ENCODE measurements around the gene TUNAR. TPM values are rescaled to one million over a fixed set of nuclear protein-coding genes. Genes with fewer than 3 reads are reported as not detected.

Gene TUNAR
- total RNA-seq, 2 experiments from 2014 or later = not detected

- no peaks in the 10 kb centered on the region for H3K4me1 Mint-ChIP-seq (ENCODE audit: low read depth)
- no peaks in the 10 kb centered on the region for H3K9me3 Mint-ChIP-seq (ENCODE audit: insufficient read depth)
- H3K27me3 Mint-ChIP-seq (ENCODE audit: low read depth) = peaks cover 4% of the 10 kb centered on the region
- no peaks in the 10 kb centered on the region for H3K36me3 Mint-ChIP-seq (ENCODE audit: low read depth)
- H3K4me3 Mint-ChIP-seq = no peak overlapping the region
- CTCF ChIA-PET = no interaction called here
- ATAC-seq (no peak), DNase-seq (no peak)
- POLR2A ChIA-PET = no interaction called here
- H3K27ac Mint-ChIP-seq = no peak overlapping the region
These were observed 24.4 kb downstream of the TUNAR start for GRCh38 chr14:95901054-95901453.

DNA sequence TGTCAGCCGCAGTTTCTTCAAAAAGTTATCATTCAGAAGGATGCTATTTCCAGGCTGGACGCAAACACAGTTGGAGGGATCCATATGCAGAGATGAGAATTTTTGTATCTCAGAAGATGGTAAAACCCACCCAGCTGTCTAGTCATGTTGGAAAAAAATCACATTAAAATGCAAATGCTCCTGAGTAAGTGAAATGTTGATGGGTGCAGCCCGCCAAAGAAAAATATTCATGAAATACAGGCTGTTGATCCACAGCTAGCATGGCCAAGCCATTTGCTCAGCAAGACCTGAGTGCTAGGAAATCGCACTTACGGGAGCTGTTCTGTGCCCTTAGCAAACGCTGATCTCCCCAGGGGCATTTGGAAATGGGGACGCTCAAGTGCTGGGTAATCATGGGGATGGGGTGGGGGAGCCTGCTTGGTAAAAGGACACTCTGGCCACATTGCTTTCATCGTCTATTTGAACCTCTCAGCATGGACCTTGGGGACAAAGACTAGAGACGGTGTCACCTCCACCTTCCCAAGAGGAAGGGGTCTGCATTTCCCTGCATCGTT lies 25.7 kb downstream of the TUNAR start:
- no peak for ATAC-seq
- no peaks in the 10 kb centered on the region for H3K36me3 Mint-ChIP-seq (ENCODE audit: low read depth)
- H3K9me3 Mint-ChIP-seq (ENCODE audit: insufficient read depth) = no peaks in the 10 kb centered on the region
- H3K4me1 Mint-ChIP-seq (ENCODE audit: low read depth) = no peaks in the 10 kb centered on the region
- no peak overlapping the region for H3K4me3 Mint-ChIP-seq
- POLR2A ChIA-PET = no interaction called here
- CTCF ChIA-PET = no interaction called here
- no peak overlapping the region for H3K27ac Mint-ChIP-seq
- no peak for DNase-seq
- peaks cover 6% of the 10 kb centered on the region for H3K27me3 Mint-ChIP-seq (ENCODE audit: low read depth)

- peaks cover 6% of the 10 kb centered on the region for H3K27me3 Mint-ChIP-seq (ENCODE audit: low read depth)
- H3K27ac Mint-ChIP-seq = no peak overlapping the region
- no peaks in the 10 kb centered on the region for H3K9me3 Mint-ChIP-seq (ENCODE audit: insufficient read depth)
- no peak for ATAC-seq
- no peaks in the 10 kb centered on the region for H3K4me1 Mint-ChIP-seq (ENCODE audit: low read depth)
- H3K4me3 Mint-ChIP-seq = no peak overlapping the region
- H3K36me3 Mint-ChIP-seq (ENCODE audit: low read depth) = no peaks in the 10 kb centered on the region
- no peak for DNase-seq
- ChIA-PET CTCF (no interaction called here), POLR2A (no interaction called here)
These were observed 26.5 kb downstream of the TUNAR start for GRCh38 chr14:95903165-95903564.

DNA sequence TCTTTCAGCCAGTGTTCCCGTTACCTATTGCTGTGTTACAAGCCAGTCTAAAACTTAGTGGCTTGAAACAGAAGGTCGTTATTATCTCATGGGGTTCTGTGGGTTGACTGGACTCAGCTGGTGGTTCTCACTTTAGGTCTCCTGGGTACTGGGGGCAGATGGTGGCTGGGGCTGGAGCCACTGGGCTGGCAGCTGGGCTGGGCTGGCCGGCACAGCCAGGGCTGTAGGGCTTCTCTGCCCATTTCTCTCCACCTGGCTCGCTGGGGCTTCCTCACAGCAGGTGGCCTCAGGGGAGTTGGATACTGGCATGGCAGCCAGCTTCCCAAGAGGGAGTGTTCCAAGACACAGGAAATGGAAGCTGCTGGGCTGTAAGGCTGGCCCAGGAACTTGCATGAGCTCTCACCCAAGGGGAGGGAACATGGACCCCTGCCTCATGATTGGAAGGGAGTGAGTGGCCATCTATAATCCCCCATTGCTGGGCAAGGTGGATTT lies 27.0 kb downstream of the TUNAR start:
- ATAC-seq (no peak), DNase-seq (no peak)
- Mint-ChIP-seq H3K9me3 (ENCODE audit: insufficient read depth) (no peaks in the 10 kb centered on the region), H3K36me3 (ENCODE audit: low read depth) (no peaks in the 10 kb centered on the region), H3K27ac (no peak overlapping the region), H3K4me3 (no peak overlapping the region), H3K27me3 (ENCODE audit: low read depth) (peaks cover 6% of the 10 kb centered on the region), H3K4me1 (ENCODE audit: low read depth) (no peaks in the 10 kb centered on the region)
- CTCF ChIA-PET = no interaction called here
- POLR2A ChIA-PET = no interaction called here

GRCh38 chr14:95906591-95906990 lies 30.0 kb downstream of the TUNAR start:
- Mint-ChIP-seq H3K27me3 (ENCODE audit: low read depth) (peaks cover 6% of the 10 kb centered on the region), H3K4me1 (ENCODE audit: low read depth) (no peaks in the 10 kb centered on the region), H3K27ac (no peak overlapping the region), H3K9me3 (ENCODE audit: insufficient read depth) (no peaks in the 10 kb centered on the region), H3K36me3 (ENCODE audit: low read depth) (no peaks in the 10 kb centered on the region), H3K4me3 (no peak overlapping the region)
- ATAC-seq (no peak), DNase-seq (no peak)
- ChIA-PET POLR2A (no interaction called here), CTCF (no interaction called here)

GRCh38 chr14:95910628-95911027 lies 34.0 kb downstream of the TUNAR start:
- Mint-ChIP-seq H3K36me3 (ENCODE audit: low read depth) (no peaks in the 10 kb centered on the region), H3K27ac (no peak overlapping the region), H3K4me3 (no peak overlapping the region), H3K27me3 (ENCODE audit: low read depth) (peaks cover 7% of the 10 kb centered on the region), H3K9me3 (ENCODE audit: insufficient read depth) (no peaks in the 10 kb centered on the region), H3K4me1 (ENCODE audit: low read depth) (no peaks in the 10 kb centered on the region)
- POLR2A ChIA-PET = no interaction called here
- ATAC-seq (no peak), DNase-seq (no peak)
- CTCF ChIA-PET = no interaction called here

DNA sequence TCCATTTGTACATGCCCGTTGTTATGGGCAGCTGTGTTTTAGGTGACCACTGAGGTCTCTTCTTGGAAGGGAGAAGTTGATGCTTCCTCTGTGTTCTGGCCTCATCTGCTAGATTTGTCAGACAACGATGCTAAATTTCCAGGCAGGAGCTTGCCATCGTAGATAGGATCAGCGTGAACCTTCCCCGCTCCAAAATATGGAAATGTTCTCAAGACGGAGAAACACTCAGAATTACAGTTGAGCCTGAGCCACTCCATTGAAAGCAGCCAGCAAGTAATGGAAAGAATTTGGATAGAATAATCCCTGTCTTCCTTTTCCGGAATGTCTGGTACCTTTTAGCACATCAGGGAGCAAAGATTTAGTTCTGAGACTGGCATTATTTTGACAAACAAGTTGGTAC lies 34.8 kb downstream of the TUNAR start:
- no peak for ATAC-seq
- CTCF ChIA-PET = no interaction called here
- peaks cover 7% of the 10 kb centered on the region for H3K27me3 Mint-ChIP-seq (ENCODE audit: low read depth)
- no peak for DNase-seq
- no peak overlapping the region for H3K4me3 Mint-ChIP-seq
- H3K4me1 Mint-ChIP-seq (ENCODE audit: low read depth) = no peaks in the 10 kb centered on the region
- no peaks in the 10 kb centered on the region for H3K9me3 Mint-ChIP-seq (ENCODE audit: insufficient read depth)
- H3K36me3 Mint-ChIP-seq (ENCODE audit: low read depth) = no peaks in the 10 kb centered on the region
- POLR2A ChIA-PET = no interaction called here
- H3K27ac Mint-ChIP-seq = no peak overlapping the region

DNA sequence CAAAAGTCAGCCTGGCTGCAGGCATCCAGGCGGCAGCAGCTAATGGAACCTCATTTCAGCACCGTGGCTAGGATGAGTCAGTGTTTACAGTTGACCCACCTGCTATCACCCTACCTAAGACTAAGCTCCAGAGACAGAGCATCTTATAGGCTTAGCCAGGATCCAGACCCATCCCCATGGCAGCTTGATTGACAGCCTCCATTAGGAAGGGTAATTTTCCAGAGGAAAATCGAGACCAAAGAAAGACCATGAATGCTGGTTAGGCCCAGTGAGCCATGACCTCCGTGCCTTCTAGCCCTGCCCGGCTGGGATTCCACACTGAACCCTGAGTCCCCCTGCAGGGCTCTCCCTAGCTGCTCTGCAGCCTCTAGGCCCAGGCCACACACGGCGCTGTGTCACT lies 38.7 kb downstream of the TUNAR start:
- ChIA-PET CTCF (no interaction called here), POLR2A (no interaction called here)
- Mint-ChIP-seq H3K4me3 (no peak overlapping the region), H3K9me3 (ENCODE audit: insufficient read depth) (no peaks in the 10 kb centered on the region), H3K27me3 (ENCODE audit: low read depth) (peaks cover 11% of the 10 kb centered on the region), H3K4me1 (ENCODE audit: low read depth) (no peaks in the 10 kb centered on the region), H3K27ac (no peak overlapping the region), H3K36me3 (ENCODE audit: low read depth) (no peaks in the 10 kb centered on the region)
- DNase-seq = no peak
- ATAC-seq = no peak

DNA sequence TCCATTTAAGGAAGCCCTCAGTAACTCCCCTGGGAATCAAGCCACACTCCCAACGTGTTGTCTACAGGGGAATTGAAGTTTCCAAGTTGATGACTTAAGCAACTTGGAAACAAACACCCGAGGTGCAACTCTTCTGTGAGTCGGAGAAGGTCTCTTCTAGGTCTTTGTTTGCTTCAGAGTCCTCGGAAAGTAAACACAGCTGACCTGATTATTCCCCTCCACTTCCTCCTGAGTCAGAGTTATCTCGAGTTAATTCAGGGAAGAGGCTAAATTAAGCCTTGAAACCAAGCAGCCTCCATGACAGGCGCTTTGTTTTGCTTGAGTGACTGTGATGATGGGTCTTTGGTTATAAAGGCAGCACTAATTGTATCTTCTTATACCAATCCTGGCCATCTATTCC lies 41.8 kb downstream of the TUNAR start:
- H3K4me1 Mint-ChIP-seq (ENCODE audit: low read depth) = no peaks in the 10 kb centered on the region
- ChIA-PET POLR2A (interaction anchor here (0.6 kb wide), 1 partner anchor 13 kb away, joined by 3 read pairs; no protein-coding TSS in a partner anchor), CTCF (no interaction called here)
- H3K27ac Mint-ChIP-seq = no peak overlapping the region
- no peaks in the 10 kb centered on the region for H3K9me3 Mint-ChIP-seq (ENCODE audit: insufficient read depth)
- DNase-seq = no peak
- H3K4me3 Mint-ChIP-seq = no peak overlapping the region
- ATAC-seq = no peak
- H3K27me3 Mint-ChIP-seq (ENCODE audit: low read depth) = peaks cover 11% of the 10 kb centered on the region
- H3K36me3 Mint-ChIP-seq (ENCODE audit: low read depth) = no peaks in the 10 kb centered on the region

DNA sequence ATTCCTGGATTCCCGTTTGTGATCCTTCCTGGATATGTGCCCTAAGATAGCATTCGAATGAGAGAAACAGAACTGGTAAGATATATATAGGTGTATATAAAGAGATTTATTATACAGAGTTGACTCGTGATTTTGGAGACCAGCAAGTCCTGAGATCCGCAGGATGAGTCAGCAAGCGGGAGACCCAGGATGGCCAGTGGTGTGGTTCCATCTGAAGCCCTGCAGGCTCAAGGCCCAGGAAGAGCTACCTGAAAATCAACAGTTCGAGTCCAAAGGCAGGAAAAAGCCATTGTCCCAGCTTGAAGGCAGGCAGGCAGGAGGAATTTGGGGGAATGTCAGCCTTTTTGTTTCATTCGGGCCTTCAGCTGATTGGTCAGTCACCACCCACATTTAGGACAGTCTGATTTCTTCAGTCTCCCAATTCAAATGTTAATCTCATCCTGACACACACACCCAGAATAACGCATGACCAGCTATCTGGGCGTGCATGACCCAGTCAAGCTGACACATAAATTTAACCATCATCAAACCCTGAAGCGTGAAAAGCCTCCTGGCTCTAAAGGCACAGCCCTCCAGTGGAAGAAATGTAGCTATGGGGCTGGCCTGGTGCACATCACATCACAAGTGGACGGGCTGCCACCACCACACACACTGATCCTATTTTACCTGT lies 44.3 kb downstream of the TUNAR start:
- H3K9me3 Mint-ChIP-seq (ENCODE audit: insufficient read depth) = no peaks in the 10 kb centered on the region
- ChIA-PET CTCF (no interaction called here), POLR2A (no interaction called here)
- H3K4me1 Mint-ChIP-seq (ENCODE audit: low read depth) = no peaks in the 10 kb centered on the region
- no peak for DNase-seq
- H3K27ac Mint-ChIP-seq = no peak overlapping the region
- H3K4me3 Mint-ChIP-seq = no peak overlapping the region
- peaks cover 7% of the 10 kb centered on the region for H3K27me3 Mint-ChIP-seq (ENCODE audit: low read depth)
- no peak for ATAC-seq
- no peaks in the 10 kb centered on the region for H3K36me3 Mint-ChIP-seq (ENCODE audit: low read depth)

GRCh38 chr14:95922080-95922479 lies 45.4 kb downstream of the TUNAR start:
- Mint-ChIP-seq H3K27ac (no peak overlapping the region), H3K27me3 (ENCODE audit: low read depth) (peaks cover 7% of the 10 kb centered on the region), H3K9me3 (ENCODE audit: insufficient read depth) (no peaks in the 10 kb centered on the region), H3K4me3 (no peak overlapping the region), H3K4me1 (ENCODE audit: low read depth) (no peaks in the 10 kb centered on the region), H3K36me3 (ENCODE audit: low read depth) (no peaks in the 10 kb centered on the region)
- POLR2A ChIA-PET = no interaction called here
- DNase-seq (no peak), ATAC-seq (no peak)
- CTCF ChIA-PET = no interaction called here

DNA sequence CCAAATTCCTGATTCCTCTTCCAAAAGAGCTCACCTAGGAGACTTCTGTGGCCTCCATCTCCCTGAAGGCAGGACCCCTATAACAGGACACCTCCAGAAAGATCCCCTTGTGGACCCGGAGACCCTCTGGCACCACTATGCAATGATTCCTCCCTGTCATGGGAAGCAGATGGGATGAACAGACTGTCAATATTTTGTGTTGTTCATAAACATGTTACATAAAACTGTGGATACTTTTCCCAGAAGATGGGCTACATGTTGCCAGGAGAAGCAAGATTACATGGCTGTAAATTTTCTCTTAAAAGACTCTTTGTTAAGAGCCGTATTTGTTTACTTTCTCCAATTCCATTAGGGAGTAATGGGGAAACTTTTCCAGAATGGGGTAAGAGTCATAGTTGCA lies 52.1 kb downstream of the TUNAR start:
- no peaks in the 10 kb centered on the region for H3K4me1 Mint-ChIP-seq (ENCODE audit: low read depth)
- ATAC-seq (no peak), DNase-seq (no peak)
- no peaks in the 10 kb centered on the region for H3K9me3 Mint-ChIP-seq (ENCODE audit: insufficient read depth)
- H3K36me3 Mint-ChIP-seq (ENCODE audit: low read depth) = no peaks in the 10 kb centered on the region
- POLR2A ChIA-PET = no interaction called here
- CTCF ChIA-PET = no interaction called here
- H3K27ac Mint-ChIP-seq = no peak overlapping the region
- no peak overlapping the region for H3K4me3 Mint-ChIP-seq
- H3K27me3 Mint-ChIP-seq (ENCODE audit: low read depth) = no peaks in the 10 kb centered on the region

GRCh38 chr14:95931384-95931783 lies 54.8 kb downstream of the TUNAR start:
- no peak for DNase-seq
- no peaks in the 10 kb centered on the region for H3K9me3 Mint-ChIP-seq (ENCODE audit: insufficient read depth)
- ChIA-PET POLR2A (no interaction called here), CTCF (no interaction called here)
- H3K4me1 Mint-ChIP-seq (ENCODE audit: low read depth) = no peaks in the 10 kb centered on the region
- no peak overlapping the region for H3K27ac Mint-ChIP-seq
- no peaks in the 10 kb centered on the region for H3K27me3 Mint-ChIP-seq (ENCODE audit: low read depth)
- ATAC-seq = no peak
- H3K4me3 Mint-ChIP-seq = no peak overlapping the region
- no peaks in the 10 kb centered on the region for H3K36me3 Mint-ChIP-seq (ENCODE audit: low read depth)
